Astrocyte of the cerebellum (primary cell): ENCODE measurements around the gene OPCML.

Experiments used
- DNase-seq: peaks from one replicate; pipeline ENCODE4 v3.0.0-alpha.2; 2011; ENCODE audit warnings: low read depth
- H3K4me3 ChIP-seq: 2 replicates; pipeline ENCODE4 v1.5.1; 2011; ENCODE audit warnings: mild to moderate bottlenecking, low read depth, low read length, moderate library complexity
- CTCF ChIP-seq: IDR thresholded peaks from 2 replicates; pipeline ENCODE4 v1.5.1; 2012; ENCODE audit warnings: low read length, low read depth, moderate library complexity, mild to moderate bottlenecking; ENCODE audit errors: missing control alignments
- in situ Hi-C: cut with HindIII; loops from 2 replicates; pipeline ENCODE4 v1.10.0; 2017; ENCODE audit warnings: low sequenced_read_pairs

The OPCML gene

GRCh38 chr11:132579136-132579535 lies 953.2 kb downstream of the OPCML start:
- DNase-seq: no peak
- in situ Hi-C loops: no loop called here
- TF ChIP-seq CTCF: no peak
- no peak overlapping the region for H3K4me3 ChIP-seq

- DNase-seq: no peak
- H3K4me3 ChIP-seq: no peak overlapping the region
- in situ Hi-C loops: no loop called here
- TF ChIP-seq CTCF: no peak
Observed at GRCh38 chr11:132578580-132578979, 953.7 kb downstream of the OPCML start.

GRCh38 chr11:132576706-132577105 lies 955.6 kb downstream of the OPCML start:
- H3K4me3 ChIP-seq: no peak overlapping the region
- DNase-seq: peak; percentile 65
- in situ Hi-C loops: no loop called here
- TF ChIP-seq CTCF: no peak

- DNase-seq: no peak
- in situ Hi-C loops: no loop called here
- TF ChIP-seq CTCF: no peak
- no peak overlapping the region for H3K4me3 ChIP-seq
Observed at GRCh38 chr11:132564091-132564885, 968.0 kb downstream of the OPCML start.

GRCh38 chr11:132563050-132563449 lies 969.3 kb downstream of the OPCML start:
- no peak overlapping the region for H3K4me3 ChIP-seq
- no peak for TF ChIP-seq CTCF
- in situ Hi-C loops: no loop called here
- no peak for DNase-seq

GRCh38 chr11:132561937-132562336 lies 970.4 kb downstream of the OPCML start:
- in situ Hi-C loops: no loop called here
- TF ChIP-seq CTCF: no peak
- H3K4me3 ChIP-seq: no peak overlapping the region
- DNase-seq: no peak
